GM21717 (cell line): ENCODE measurements around the gene ADAMTS2.

Experiments
- ATAC-seq: cut with Tn5 transposase; IDR thresholded peaks from one replicate; pipeline ENCODE4 v1.9.1; 2021; ENCODE audit warnings: mild to moderate bottlenecking, moderate library complexity; ENCODE audit not compliant: unreplicated experiment

ADAMTS2 gene

GRCh38 chr5:179345183-179345432, 153 bp downstream of the ADAMTS2 start:
- no peak for ATAC-seq

DNA sequence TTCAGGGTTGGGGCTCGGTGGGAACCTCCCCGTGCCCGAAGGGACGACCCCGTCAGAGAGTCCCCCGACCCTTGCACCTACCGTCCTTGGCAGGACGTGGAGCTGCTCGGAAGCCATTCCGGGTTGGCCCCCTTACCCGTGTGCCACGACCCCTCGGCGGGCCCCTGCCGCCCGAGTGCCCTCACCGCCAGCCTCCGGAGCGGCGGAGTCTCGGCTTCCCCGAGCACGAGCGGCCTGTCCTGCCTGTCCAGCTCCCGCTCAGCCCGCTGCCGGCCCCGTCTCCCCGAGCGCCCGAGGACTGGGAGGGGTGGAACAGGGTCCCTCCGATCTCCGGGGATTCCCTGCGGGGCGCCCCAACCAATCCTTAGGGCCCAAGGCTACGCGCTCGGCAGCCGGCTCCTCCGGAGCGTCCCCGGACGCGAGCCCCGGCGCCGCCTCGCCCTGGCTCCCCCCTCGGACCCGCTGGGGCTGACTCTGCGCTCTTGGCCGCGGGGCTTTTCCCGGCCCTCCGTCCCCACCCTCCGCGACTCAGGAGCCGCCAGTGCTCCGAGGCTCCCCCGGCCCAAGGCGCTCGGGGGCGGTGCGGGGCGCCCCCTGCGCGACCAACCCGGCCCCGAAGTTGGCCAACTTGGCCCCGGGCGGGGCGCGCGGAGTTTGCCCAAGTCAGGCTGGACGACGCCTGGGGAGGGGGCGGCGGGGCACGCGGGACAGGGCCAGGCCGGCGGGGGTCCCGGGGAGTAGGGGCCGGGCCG, 654 bp downstream of the ADAMTS2 start:
- no peak for ATAC-seq

- ATAC-seq = no peak
Observed at GRCh38 chr5:179343719-179344430, 1.4 kb downstream of the ADAMTS2 start.

GRCh38 chr5:179343021-179343718, 2.1 kb downstream of the ADAMTS2 start:
- ATAC-seq = no peak

- ATAC-seq = no peak
Observed at GRCh38 chr5:179342577-179342976, 2.7 kb downstream of the ADAMTS2 start.

DNA sequence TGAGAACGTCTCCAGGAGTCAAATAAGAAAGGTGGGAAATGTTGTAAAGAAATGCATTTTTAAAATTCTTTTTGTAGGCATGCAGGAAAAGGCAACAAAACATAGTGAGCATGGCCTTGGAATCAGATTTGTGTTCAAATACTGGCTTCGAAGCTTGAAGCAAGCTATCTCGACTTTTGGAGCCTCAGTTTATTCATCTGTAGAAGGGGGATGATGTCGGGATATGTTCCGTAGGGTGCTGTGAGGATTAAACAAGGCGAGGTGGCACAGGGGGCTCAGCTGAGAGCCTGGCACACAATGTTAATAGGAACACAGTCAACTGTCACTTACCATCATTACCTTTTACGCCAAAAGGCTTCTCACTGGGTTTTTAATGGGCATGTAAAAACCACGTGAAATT, 4.8 kb downstream of the ADAMTS2 start:
- no peak for ATAC-seq

DNA sequence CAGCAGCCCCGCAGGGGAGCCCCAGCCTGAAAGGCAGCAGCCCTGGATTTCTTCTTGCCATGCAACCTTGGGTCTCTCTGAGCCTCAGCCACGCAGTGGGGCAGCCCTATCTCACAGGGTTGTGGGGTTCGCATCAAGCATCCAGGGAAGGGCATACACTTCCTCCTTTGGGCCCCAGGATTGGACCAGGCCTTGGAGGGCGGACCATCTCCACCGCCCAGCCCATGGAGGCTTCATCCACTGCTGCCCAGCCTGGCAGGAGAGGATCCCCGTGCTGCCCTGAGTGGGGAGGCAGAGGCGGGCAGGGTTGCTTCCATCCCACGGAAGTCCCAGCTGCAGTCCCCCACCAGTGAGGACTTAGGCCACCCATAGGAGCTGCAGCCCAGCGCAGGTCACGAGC, 5.3 kb downstream of the ADAMTS2 start:
- no peak for ATAC-seq

DNA sequence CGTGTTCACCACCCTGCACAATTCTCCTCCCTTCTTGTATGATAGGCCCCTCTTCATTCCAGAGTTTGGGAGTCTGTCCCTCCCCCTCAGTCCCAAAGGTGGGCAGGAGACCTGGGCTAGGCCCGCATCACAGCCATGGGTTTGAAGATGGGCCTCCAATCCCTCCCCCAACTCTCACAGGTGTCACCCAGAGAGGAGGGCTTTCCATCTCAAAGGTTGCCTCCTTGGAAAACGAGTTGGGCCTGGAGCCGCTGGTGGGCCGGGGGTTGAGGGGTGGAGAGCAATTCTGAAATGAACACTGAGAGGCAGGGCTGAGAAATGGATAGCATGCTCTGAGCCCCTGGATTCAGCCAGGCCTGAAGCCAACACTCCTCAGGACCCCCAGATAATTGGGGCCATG, 6.2 kb downstream of the ADAMTS2 start:
- ATAC-seq = no peak

DNA sequence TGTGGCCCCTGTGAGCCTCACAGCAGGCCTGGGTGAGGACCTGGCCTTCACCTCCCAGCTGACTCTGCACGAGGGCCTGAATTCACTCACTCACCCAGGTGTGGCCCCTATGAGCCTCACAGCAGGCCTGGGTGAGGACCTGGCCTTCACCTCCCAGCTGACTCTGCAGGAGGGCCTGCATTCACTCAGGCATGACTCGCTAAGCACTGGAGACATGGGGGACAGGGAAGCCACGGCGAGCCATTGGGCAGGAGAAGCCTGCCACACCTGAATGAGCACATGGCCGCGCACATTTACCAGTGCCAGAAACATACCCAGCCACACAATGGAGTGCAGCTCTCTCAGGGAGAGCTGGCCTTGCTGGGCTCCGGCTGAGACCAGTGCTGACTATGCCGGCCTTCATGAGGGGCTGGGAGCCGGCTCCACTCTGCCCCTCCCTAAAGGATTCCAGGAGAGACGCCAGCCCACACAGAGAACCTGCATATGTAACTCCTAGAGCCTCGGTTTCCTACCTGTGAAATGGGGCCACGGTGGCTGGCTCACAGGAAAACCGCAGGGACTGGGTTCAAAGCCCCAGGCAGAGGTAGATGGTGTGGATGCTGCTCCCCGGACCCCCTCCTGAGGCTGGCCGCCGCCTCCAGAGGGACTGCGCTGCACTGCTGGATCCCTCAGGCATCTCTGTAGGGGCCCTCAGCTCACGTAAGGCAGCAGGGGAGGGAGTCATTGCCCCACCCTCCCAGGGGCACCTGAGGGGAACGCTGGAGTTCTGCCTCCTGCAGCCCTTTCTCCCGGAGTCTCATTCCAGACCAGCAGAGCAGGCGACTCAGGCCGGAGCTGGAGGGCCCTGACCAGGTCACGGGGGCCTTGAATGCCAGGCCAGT, 7.2 kb downstream of the ADAMTS2 start:
- no peak for ATAC-seq

DNA sequence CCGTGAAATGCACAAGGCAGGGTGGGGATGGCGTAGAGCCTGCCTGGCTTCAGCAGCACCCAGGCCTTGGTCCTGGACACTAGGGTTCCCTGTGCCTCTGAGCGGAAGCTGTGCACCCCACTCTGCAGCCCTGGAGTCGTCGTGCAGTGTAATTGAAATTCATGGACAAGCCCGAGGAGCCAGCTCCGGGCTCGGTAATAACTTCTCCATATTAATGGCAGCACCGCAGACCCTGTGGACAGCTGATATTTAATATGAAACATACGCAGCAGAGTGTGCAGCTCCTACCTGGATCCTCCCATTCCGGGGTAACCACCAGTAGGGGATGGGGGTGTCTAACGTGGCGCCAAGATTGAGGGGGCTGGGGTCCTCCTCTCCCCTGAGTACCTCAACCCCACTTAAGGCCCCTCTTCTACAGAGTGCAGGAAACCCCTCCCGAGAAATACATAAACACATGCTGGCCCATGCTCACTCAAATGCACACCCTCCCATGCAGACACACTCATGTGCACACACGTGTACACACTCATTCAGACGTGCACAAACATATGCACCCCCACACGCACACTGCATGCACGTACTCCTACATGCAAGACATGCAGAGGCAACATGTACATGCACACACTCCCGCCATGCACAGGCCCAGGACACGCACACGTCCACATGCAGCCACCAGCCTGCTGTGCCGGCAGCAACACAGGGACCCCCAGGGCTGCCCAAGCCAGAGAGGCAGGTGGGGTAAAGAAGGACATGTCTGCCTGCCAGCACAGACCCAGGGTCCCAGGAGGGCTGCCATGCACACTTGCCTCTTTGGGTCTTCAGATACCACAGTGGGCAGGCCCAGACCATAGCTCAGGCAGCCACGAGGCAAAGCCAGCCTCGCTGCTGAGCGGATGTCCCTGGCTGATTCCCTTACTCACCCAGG, 8.1 kb downstream of the ADAMTS2 start:
- ATAC-seq = no peak

- no peak for ATAC-seq
Observed at GRCh38 chr5:179336126-179336870, 9.0 kb downstream of the ADAMTS2 start.

GRCh38 chr5:179333796-179334761, 11.2 kb downstream of the ADAMTS2 start:
- ATAC-seq = no peak

DNA sequence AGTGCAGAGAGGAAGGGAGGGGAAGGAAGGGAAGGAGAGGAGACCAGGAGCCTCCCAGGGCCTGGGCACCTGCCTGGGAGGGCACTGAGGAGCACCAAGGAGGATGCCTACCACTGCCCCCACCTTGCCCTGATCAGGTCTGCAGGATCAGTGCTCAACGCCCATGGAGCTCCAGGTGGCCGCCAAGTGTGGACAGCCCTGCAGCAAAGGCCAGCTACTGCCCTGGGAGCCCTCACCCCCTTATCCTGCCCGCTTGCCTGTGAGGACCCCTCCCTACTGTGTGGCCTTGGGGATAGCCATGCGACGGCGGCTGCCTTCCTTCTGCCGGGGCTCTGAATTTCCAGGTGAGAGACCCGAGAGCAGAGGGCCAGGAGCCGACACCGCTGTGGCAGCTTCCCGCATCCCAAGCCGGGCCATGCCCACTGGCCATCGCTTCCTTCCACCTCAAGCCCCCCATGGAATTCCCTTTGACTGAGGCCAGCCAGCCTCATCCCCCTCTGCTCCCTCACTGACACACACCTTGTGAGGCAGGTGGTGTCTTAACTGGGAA, 12.4 kb downstream of the ADAMTS2 start:
- no peak for ATAC-seq

DNA sequence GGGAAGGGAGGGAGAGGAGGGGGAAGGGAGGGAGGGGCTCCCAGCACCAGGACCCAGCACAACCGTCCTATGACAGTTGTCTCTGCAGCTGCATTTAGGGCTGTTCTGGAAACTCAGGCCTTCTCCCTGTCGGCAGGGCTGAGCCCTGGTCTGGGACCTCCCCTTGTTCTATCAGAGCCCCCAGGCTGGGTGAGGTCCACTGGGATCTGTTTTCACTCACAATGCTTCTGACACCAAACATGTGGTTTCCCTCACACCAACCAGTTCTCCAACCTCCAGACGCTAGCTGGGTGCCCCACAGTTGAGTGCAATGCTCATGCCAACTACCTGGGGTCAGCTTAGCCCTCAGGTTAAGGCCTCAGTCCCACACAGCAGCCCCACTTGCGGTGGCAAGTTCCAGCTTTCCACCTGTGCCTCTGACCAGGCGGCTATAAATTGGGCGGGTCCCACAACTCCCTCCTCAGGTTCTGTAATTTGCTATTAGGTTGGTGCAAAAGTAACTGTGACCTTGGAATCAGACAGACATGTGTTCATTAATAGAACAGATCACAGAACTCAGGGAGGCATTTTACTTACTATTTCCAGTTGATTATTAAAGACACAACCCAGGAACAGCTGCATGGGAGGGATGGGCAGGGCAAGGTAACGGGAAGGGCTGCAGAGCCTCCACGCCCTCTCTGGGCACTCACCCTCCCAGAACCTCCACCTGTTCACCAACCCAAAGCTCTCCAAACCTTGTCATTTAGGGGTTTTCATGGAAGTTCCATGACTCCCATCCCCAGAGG, 13.5 kb downstream of the ADAMTS2 start:
- ATAC-seq = no peak

GRCh38 chr5:179330186-179330900, 14.9 kb downstream of the ADAMTS2 start:
- ATAC-seq = no peak

- no peak for ATAC-seq
Observed at GRCh38 chr5:179328291-179328690, 17.0 kb downstream of the ADAMTS2 start.
